Esophagus muscularis mucosa (tissue), 4 donors: ENCODE measurements around the gene RFNG. TPM values are rescaled to one million over a fixed set of nuclear protein-coding genes. Genes with fewer than 3 reads are reported as not detected.

Experiments used
- DNase-seq: peaks from one replicate; pipeline ENCODE4 v3.0.0-alpha.2; 2017; ENCODE audit errors: extremely low spot score
- H3K27ac ChIP-seq, 4 donors: fragments of 200-600 bp; sonication (generic); replicated peaks in 1 of 4; 1 replicate in 3 of 4; 2 replicates in 1 of 4; pipeline ENCODE4 v1.5.1; 2016 to 2019; ENCODE audit warnings: mild to moderate bottlenecking in 1 of 4
- H3K27me3 ChIP-seq, 4 donors: fragments of 200-600 bp; sonication (generic); one replicate each; pipeline versions ENCODE4 v1.5.1 to v1.6.0; 2016 to 2019
- H3K36me3 ChIP-seq, 4 donors: fragments of 200-600 bp; sonication (generic); one replicate each; pipeline ENCODE4 v1.5.1; 2016 to 2019
- H3K4me1 ChIP-seq, 4 donors: fragments of 200-600 bp; sonication (generic); one replicate each; pipeline ENCODE4 v1.5.1; 2016 to 2019
- H3K4me3 ChIP-seq, 4 donors: fragments of 200-600 bp; sonication (generic); 1 replicate in 2 of 4; 2 replicates in 2 of 4; pipeline ENCODE4 v1.5.1; 2016 to 2019; ENCODE audit warnings: mild to moderate bottlenecking in 4 of 4, moderate library complexity in 1 of 4
- H3K9me3 ChIP-seq, 4 donors: fragments of 200-600 bp; sonication (generic); 1 replicate in 3 of 4; 2 replicates in 1 of 4; pipeline ENCODE4 v1.5.1; 2016 to 2019
- EP300 ChIP-seq: sonication (generic); formaldehyde crosslinking; IDR thresholded peaks from one replicate; pipeline ENCODE4 v1.6.1; 2017; ENCODE audit warnings: antibody characterized with exemption
- POLR2A ChIP-seq: fragments of 450-650 bp; IDR thresholded peaks from one replicate; pipeline ENCODE4 v1.6.1; 2017; ENCODE audit warnings: antibody characterized with exemption, moderate library complexity, mild to moderate bottlenecking, low read depth
- POLR2AphosphoS5 ChIP-seq, 2 donors: sonication (generic); formaldehyde crosslinking; IDR thresholded peaks; one replicate each; pipeline ENCODE4 v1.6.1; 2017; ENCODE audit warnings: antibody characterized with exemption in 2 of 2
- WGBS: methylation state at CpG from one replicate; pipeline ENCODE4 v1.1.5; 2018; 5-methylcytosine and 5-hydroxymethylcytosine counted together
- intact Hi-C: fragments of 100-400 bp; cut with DNase I; formaldehyde crosslinking; loops from one replicate; pipeline ENCODE4 v1.15.1; 2023
- total RNA-seq, 4 donors: library from RNA; depleted of rRNA; stranded (reverse); fragments of >200 nt; gene quantifications; one replicate each; pipeline versions ENCODE4 v1.1.0 to v1.2.1, GENCODE V29; 2016
- TF ChIP-seq, protein P1 (sequence below), 3 experiments: fragments of 200-600 bp in 2 of 3; fragments of 450-650 bp in 1 of 3; sonication (generic) in 2 of 3; IDR thresholded peaks; one replicate each; pipeline ENCODE4 v1.5.1; 2017 to 2019; ENCODE audit warnings: antibody characterized with exemption in 3 of 3, mild to moderate bottlenecking in 2 of 3, moderate library complexity in 1 of 3

Gene RFNG
- total RNA-seq, 4 donors from 2014 or later = 32.4 to 54.8 (median 42.5) TPM

DNA sequence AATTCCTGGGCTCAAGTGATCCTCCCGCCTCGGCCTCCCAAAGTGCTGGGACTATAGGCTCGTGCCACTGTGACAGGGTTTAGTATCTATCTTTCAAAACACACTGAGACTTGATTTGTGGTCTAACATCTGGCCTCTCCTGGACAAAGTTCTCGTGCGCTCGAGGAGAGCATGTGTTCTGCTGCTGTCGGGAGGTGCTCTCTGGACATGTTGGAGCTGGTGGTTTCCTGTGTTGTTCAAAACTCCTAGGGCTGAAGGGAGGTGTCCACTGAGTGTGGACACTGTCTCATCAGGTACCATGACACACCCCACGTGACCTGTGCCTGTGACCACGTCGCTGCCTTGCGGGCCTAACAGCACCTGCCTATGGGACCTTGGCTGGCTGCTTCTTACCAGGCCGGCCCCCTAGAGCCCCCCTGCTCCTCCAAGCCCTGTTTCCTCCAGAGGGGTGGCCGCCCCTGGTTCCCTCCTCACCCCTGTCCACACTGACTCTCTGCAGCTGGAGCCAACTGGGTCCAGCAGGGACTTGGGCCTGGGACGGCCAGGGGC lies 5.6 kb downstream of the RFNG start:
- Histone ChIP-seq H3K9me3 (no peaks in the 10 kb centered on the region), H3K27me3 (no peaks in the 10 kb centered on the region), H3K36me3 (peaks cover 11 to 40% (median 35%) of the 10 kb centered on the region in 4 donors), H3K4me3 (no peak overlapping the region), H3K27ac (no peak overlapping the region), H3K4me1 (peaks cover 10 to 24% (median 20%) of the 10 kb centered on the region in 4 donors)
- 73% methylated on average over 9 of the region's 14 CpGs for whole genome bisulfite sequencing
- intact Hi-C loops = no loop called here
- TF ChIP-seq EP300 (no peak), POLR2AphosphoS5 (IDR thresholded peaks at IDR 0.05) (no peak), POLR2A (no peak)
- TF ChIP-seq, protein P1, sequence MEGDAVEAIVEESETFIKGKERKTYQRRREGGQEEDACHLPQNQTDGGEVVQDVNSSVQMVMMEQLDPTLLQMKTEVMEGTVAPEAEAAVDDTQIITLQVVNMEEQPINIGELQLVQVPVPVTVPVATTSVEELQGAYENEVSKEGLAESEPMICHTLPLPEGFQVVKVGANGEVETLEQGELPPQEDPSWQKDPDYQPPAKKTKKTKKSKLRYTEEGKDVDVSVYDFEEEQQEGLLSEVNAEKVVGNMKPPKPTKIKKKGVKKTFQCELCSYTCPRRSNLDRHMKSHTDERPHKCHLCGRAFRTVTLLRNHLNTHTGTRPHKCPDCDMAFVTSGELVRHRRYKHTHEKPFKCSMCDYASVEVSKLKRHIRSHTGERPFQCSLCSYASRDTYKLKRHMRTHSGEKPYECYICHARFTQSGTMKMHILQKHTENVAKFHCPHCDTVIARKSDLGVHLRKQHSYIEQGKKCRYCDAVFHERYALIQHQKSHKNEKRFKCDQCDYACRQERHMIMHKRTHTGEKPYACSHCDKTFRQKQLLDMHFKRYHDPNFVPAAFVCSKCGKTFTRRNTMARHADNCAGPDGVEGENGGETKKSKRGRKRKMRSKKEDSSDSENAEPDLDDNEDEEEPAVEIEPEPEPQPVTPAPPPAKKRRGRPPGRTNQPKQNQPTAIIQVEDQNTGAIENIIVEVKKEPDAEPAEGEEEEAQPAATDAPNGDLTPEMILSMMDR (IDR thresholded peaks at IDR 0.05) = no peak
- DNase-seq = no peak

DNA sequence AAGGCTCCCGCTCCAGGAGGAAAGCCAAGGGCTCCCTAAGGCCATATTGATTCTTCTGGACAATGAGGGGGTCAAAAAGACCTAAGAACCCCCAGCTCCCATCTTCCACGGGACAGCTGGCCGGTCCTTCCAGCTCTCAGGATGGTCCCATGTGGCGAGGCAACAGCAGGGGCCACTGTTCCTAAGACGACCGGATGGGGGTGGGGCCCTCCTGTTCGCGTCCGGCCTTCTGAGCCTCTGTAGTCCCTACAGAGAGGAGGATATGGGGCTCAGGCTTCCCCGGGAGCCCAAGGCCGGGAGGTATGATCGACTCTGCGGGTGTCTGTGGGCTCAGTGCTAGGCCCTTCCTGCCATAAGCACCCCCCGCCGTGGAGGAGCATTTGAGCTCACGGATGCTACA lies 8.1 kb downstream of the RFNG start:
- whole genome bisulfite sequencing = 72% methylated on average over 12 of the region's 16 CpGs

DNA sequence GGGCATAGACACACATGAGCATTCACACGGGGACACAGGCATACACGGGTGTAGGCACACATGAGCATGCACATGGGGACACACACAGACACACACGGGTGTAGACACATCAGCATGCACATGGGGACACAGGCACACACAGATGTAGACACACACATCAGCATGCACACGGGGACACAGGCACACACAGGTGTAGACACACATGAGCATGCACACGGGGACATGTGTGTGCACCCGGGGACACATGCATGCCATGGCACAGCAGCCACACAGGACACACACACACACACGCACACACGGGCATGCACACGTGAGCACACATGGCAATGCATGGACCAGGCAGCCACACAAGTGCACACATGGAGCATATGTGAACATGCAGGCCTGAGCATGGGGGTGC lies 9.0 kb downstream of the RFNG start:
- no peaks in the 10 kb centered on the region for H3K9me3 ChIP-seq
- intact Hi-C loops = no loop called here
- WGBS = 97% methylated on average over 5 of the region's 9 CpGs
- H3K27me3 ChIP-seq = no peaks in the 10 kb centered on the region
- no peak overlapping the region for H3K27ac ChIP-seq
- peaks cover 6 to 11% (median 10%) of the 10 kb centered on the region in 4 donors for H3K36me3 ChIP-seq
- H3K4me1 ChIP-seq = peaks cover 4 to 8% (median 6%) of the 10 kb centered on the region in 4 donors
- no peak for TF ChIP-seq POLR2AphosphoS5 (IDR thresholded peaks at IDR 0.05)
- no peak for TF ChIP-seq EP300
- TF ChIP-seq, protein P1 (IDR thresholded peaks at IDR 0.05) = no peak
- TF ChIP-seq POLR2A = no peak
- DNase-seq = no peak
- H3K4me3 ChIP-seq = no peak overlapping the region

More for the DNA sequence above, 8.1 kb downstream of the RFNG start:
- no peak overlapping the region for H3K27ac ChIP-seq
- no peaks in the 10 kb centered on the region for H3K4me1 ChIP-seq
- no peak overlapping the region for H3K4me3 ChIP-seq
- no peaks in the 10 kb centered on the region for H3K9me3 ChIP-seq
- no peak for TF ChIP-seq EP300
- no peak for TF ChIP-seq POLR2AphosphoS5 (IDR thresholded peaks at IDR 0.05)
- TF ChIP-seq POLR2A = no peak
- TF ChIP-seq, protein P1 (IDR thresholded peaks at IDR 0.05) = no peak
- H3K27me3 ChIP-seq = no peaks in the 10 kb centered on the region
- DNase-seq = no peak
- intact Hi-C loops = no loop called here
- peaks cover 11 to 20% (median 18%) of the 10 kb centered on the region in 4 donors for H3K36me3 ChIP-seq

GRCh38 chr17:82041144-82041814 lies 10.3 kb downstream of the RFNG start:
- WGBS = 87% methylated on average over 17 of the region's 17 CpGs
- intact Hi-C loops = no loop called here
- H3K4me1 ChIP-seq = peaks cover 9 to 15% (median 13%) of the 10 kb centered on the region in 4 donors
- H3K9me3 ChIP-seq = no peaks in the 10 kb centered on the region
- no peaks in the 10 kb centered on the region for H3K27me3 ChIP-seq
- no peaks in the 10 kb centered on the region for H3K36me3 ChIP-seq
- no peak overlapping the region for H3K4me3 ChIP-seq
- no peak for DNase-seq
- H3K27ac ChIP-seq = no peak overlapping the region
- TF ChIP-seq POLR2A = no peak
- no peak for TF ChIP-seq POLR2AphosphoS5 (IDR thresholded peaks at IDR 0.05)
- TF ChIP-seq EP300 = no peak
- TF ChIP-seq, protein P1 (IDR thresholded peaks at IDR 0.05) = no peak
